Measurements from ENCODE around the gene SEMA4G. TPM values are rescaled to one million over a fixed set of nuclear protein-coding genes. Genes with fewer than 3 reads are reported as not detected.

The SEMA4G gene
- total and polyA plus RNA-seq, 2 of the 13 experiments (the other 11 are each of a cell fraction or from before 2014, with no cell fraction given) = 46.2 to 207 TPM

GRCh38 chr10:100998183-100998990 lies 29.1 kb downstream of the SEMA4G start (continued):
- TF ChIP-seq, protein P1, sequence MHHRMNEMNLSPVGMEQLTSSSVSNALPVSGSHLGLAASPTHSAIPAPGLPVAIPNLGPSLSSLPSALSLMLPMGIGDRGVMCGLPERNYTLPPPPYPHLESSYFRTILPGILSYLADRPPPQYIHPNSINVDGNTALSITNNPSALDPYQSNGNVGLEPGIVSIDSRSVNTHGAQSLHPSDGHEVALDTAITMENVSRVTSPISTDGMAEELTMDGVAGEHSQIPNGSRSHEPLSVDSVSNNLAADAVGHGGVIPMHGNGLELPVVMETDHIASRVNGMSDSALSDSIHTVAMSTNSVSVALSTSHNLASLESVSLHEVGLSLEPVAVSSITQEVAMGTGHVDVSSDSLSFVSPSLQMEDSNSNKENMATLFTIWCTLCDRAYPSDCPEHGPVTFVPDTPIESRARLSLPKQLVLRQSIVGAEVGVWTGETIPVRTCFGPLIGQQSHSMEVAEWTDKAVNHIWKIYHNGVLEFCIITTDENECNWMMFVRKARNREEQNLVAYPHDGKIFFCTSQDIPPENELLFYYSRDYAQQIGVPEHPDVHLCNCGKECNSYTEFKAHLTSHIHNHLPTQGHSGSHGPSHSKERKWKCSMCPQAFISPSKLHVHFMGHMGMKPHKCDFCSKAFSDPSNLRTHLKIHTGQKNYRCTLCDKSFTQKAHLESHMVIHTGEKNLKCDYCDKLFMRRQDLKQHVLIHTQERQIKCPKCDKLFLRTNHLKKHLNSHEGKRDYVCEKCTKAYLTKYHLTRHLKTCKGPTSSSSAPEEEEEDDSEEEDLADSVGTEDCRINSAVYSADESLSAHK (CRISPR knock-in tag; IDR thresholded peaks at IDR 0.05; ENCODE audit: borderline replicate concordance) = no peak
- TF ChIP-seq ZNF275 (CRISPR knock-in tag; IDR thresholded peaks at IDR 0.05; ENCODE audit: borderline replicate concordance) (peak; percentile 62), ZNF670 (CRISPR knock-in tag; IDR thresholded peaks at IDR 0.05; ENCODE audit: borderline replicate concordance) (no peak), STAT5B (CRISPR knock-in tag; IDR thresholded peaks at IDR 0.05) (no peak), ZNF512B (CRISPR knock-in tag; IDR thresholded peaks at IDR 0.05; ENCODE audit: borderline replicate concordance) (no peak), ZNF292 (CRISPR knock-in tag; IDR thresholded peaks at IDR 0.05; ENCODE audit: borderline replicate concordance, low read depth) (no peak), SNAPC2 (CRISPR knock-in tag; IDR thresholded peaks at IDR 0.05) (no peak), ZNF235 (CRISPR knock-in tag; IDR thresholded peaks at IDR 0.05; ENCODE audit: borderline replicate concordance) (0 out of 2 replicates have a peak, but pooled peaks have one; percentile 52), SNAI1 (CRISPR knock-in tag; IDR thresholded peaks at IDR 0.05; ENCODE audit: borderline replicate concordance) (peak; percentile 77; the same call in 1 of the 2 replicates), HNRNPH1 (optimal IDR thresholded peaks at IDR 0.05; ENCODE audit: low read depth, low read length) (no peak), TEAD3 (CRISPR knock-in tag; optimal IDR thresholded peaks at IDR 0.05; ENCODE audit: borderline replicate concordance) (peak; percentile 27), PHF8 (CRISPR knock-in tag; IDR thresholded peaks at IDR 0.05) (peak; percentile 6; the same call in 1 of the 2 replicates)
- TF ChIP-seq, protein P2, sequence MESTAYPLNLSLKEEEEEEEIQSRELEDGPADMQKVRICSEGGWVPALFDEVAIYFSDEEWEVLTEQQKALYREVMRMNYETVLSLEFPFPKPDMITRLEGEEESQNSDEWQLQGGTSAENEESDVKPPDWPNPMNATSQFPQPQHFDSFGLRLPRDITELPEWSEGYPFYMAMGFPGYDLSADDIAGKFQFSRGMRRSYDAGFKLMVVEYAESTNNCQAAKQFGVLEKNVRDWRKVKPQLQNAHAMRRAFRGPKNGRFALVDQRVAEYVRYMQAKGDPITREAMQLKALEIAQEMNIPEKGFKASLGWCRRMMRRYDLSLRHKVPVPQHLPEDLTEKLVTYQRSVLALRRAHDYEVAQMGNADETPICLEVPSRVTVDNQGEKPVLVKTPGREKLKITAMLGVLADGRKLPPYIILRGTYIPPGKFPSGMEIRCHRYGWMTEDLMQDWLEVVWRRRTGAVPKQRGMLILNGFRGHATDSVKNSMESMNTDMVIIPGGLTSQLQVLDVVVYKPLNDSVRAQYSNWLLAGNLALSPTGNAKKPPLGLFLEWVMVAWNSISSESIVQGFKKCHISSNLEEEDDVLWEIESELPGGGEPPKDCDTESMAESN (CRISPR knock-in tag; conservative IDR thresholded peaks at IDR 0.05) = no peak; the same call in none of the 2 replicates
- TF ChIP-seq, protein P3, sequence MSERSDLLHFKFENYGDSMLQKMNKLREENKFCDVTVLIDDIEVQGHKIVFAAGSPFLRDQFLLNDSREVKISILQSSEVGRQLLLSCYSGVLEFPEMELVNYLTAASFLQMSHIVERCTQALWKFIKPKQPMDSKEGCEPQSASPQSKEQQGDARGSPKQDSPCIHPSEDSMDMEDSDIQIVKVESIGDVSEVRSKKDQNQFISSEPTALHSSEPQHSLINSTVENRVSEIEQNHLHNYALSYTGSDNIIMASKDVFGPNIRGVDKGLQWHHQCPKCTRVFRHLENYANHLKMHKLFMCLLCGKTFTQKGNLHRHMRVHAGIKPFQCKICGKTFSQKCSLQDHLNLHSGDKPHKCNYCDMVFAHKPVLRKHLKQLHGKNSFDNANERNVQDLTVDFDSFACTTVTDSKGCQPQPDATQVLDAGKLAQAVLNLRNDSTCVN (CRISPR knock-in tag; IDR thresholded peaks at IDR 0.05; ENCODE audit: borderline replicate concordance) = no peak
